Amniotic epithelial cell (primary cell): ENCODE measurements around the gene ROMO1.
"Not testable (repeated sequence)": the region's sequence is repeated elsewhere in the genome, so short reads cannot be mapped to it uniquely, and the experiment has no call there.

Experiments
- DNase-seq: peaks from one replicate; pipeline ENCODE4 v3.0.0-alpha.2; 2010; ENCODE audit warnings: low read depth

ROMO1 gene

GRCh38 chr20:35730583-35731468 is 31.6 kb downstream of the ROMO1 start:
- DNase-seq: peak; percentile 66

- no peak for DNase-seq
These were observed 32.2 kb downstream of the ROMO1 start for GRCh38 chr20:35731469-35731788.

- DNase-seq: no peak
These were observed 32.8 kb downstream of the ROMO1 start for GRCh38 chr20:35731862-35732643.

GRCh38 chr20:35732644-35732982 is 33.4 kb downstream of the ROMO1 start:
- DNase-seq: no peak

- no peak for DNase-seq
These were observed 35.2 kb downstream of the ROMO1 start for GRCh38 chr20:35734374-35734773.

GRCh38 chr20:35734777-35735649 is 35.8 kb downstream of the ROMO1 start:
- DNase-seq: no peak

- peak; percentile 55 for DNase-seq
These were observed 36.7 kb downstream of the ROMO1 start for GRCh38 chr20:35735826-35736470.

- no peak for DNase-seq
These were observed 38.7 kb downstream of the ROMO1 start for GRCh38 chr20:35737865-35738333.

- no peak for DNase-seq
These were observed 39.4 kb downstream of the ROMO1 start for GRCh38 chr20:35738410-35739179.

GRCh38 chr20:35739294-35740163 is 40.3 kb downstream of the ROMO1 start:
- DNase-seq: peak; percentile 56

GRCh38 chr20:35741892-35742740 is 42.9 kb downstream of the ROMO1 start, which contains the start of gene RBM39:
Gene RBM39 (minus strand): TSS chr20:35742260. CDS start chr20:35740874, 1,386 bp downstream.
- peak; percentile 100 for DNase-seq

- DNase-seq: peak; percentile 40
These were observed 43.7 kb downstream of the ROMO1 start for GRCh38 chr20:35742741-35743523.

- DNase-seq: no peak
These were observed 44.7 kb downstream of the ROMO1 start for GRCh38 chr20:35743693-35744491.

GRCh38 chr20:35744492-35744841 is 45.3 kb downstream of the ROMO1 start:
- DNase-seq: not testable (repeated sequence)
